K562 (cell line): ENCODE data around the gene DEFB113. TPM values are rescaled to one million over a fixed set of nuclear protein-coding genes. Genes with fewer than 3 reads are reported as not detected.

Source experiments
- BCOR ChIP-seq: fragments of 450-650 bp; IDR thresholded peaks from 2 replicates; pipeline ENCODE4 v1.6.1; 2016
- CC2D1A ChIP-seq: fragments of 450-650 bp; IDR thresholded peaks from 2 replicates; pipeline ENCODE4 v1.6.1; 2017; ENCODE audit warnings: mild to moderate bottlenecking
- EHMT2 ChIP-seq: fragments of 450-650 bp; IDR thresholded peaks from 2 replicates; pipeline ENCODE4 v1.6.1; 2018; ENCODE audit warnings: antibody characterized with exemption
- ETS2 ChIP-seq: IDR thresholded peaks from 2 replicates; pipeline ENCODE4 v1.6.1; 2016; ENCODE audit warnings: borderline replicate concordance, missing genetic modification characterization, mild to moderate bottlenecking, moderate library complexity, missing compliant biosample characterization; ENCODE audit not compliant: poor library complexity, severe bottlenecking
- HDAC1 ChIP-seq, 2 experiments: fragments of 450-650 bp; IDR thresholded peaks; 2 replicates each; pipeline ENCODE4 v1.6.1; 2016 to 2017; ENCODE audit warnings: inconsistent platforms in 1 of 2, mild to moderate bottlenecking in 1 of 2, moderate library complexity in 1 of 2
- HIVEP1 ChIP-seq: fragments of 250-450 bp; sonication (Bioruptor Pico); IDR thresholded peaks from 2 replicates; pipeline ENCODE4 v1.4.0; 2020; ENCODE audit warnings: mild to moderate bottlenecking
- IRF2 ChIP-seq: sonication (generic); formaldehyde crosslinking; IDR thresholded peaks from 2 replicates; pipeline ENCODE4 v1.8.1; 2022; ENCODE audit warnings: mild to moderate bottlenecking, missing genetic modification reagents
- KLF10 ChIP-seq: fragments of 250-450 bp; sonication (Bioruptor Pico); IDR thresholded peaks from 2 replicates; pipeline ENCODE4 v1.6.1; 2021; ENCODE audit warnings: matching md5 sums
- L3MBTL2 ChIP-seq: fragments of 450-650 bp; IDR thresholded peaks from 2 replicates; pipeline ENCODE4 v1.6.1; 2016; ENCODE audit warnings: mild to moderate bottlenecking, moderate library complexity
- NFATC3 ChIP-seq: fragments of 450-650 bp; IDR thresholded peaks from 2 replicates; pipeline ENCODE4 v1.6.1; 2017; ENCODE audit warnings: mild to moderate bottlenecking
- POLR2H ChIP-seq: IDR thresholded peaks from 2 replicates; pipeline ENCODE4 v1.6.1; 2016; ENCODE audit warnings: missing genetic modification characterization, low read depth, mild to moderate bottlenecking, control low read depth, missing compliant biosample characterization, moderate library complexity
- POLR3A ChIP-seq: IDR thresholded peaks from 2 replicates; pipeline ENCODE4 v1.6.1; 2011; ENCODE audit warnings: borderline replicate concordance, mild to moderate bottlenecking, moderate library complexity; ENCODE audit not compliant: insufficient read length, insufficient read depth; ENCODE audit errors: extremely low read depth
- PTBP1 ChIP-seq: fragments of 200-400 bp; formaldehyde crosslinking; IDR thresholded peaks from 2 replicates; pipeline ENCODE4 v1.6.1; 2017; ENCODE audit warnings: low read depth, low read length
- RBM22 ChIP-seq: fragments of 200-400 bp; formaldehyde crosslinking; IDR thresholded peaks from 2 replicates; pipeline ENCODE4 v1.6.1; 2018; ENCODE audit warnings: low read length, low read depth; ENCODE audit not compliant: poor library complexity, severe bottlenecking
- SIN3B ChIP-seq: fragments of 450-650 bp; IDR thresholded peaks from 2 replicates; pipeline ENCODE4 v1.6.1; 2017; ENCODE audit warnings: low read depth, mild to moderate bottlenecking, moderate library complexity
- SMAD2 ChIP-seq: fragments of 150-350 bp; IDR thresholded peaks from 2 replicates; pipeline ENCODE4 v1.6.1; 2014; ENCODE audit warnings: low read depth, mild to moderate bottlenecking, low read length
- SOX6 ChIP-seq: fragments of 450-650 bp; IDR thresholded peaks from 2 replicates; pipeline ENCODE4 v1.6.1; 2014; ENCODE audit warnings: mild to moderate bottlenecking
- SPI1 ChIP-seq: IDR thresholded peaks from 2 replicates; pipeline ENCODE4 v1.6.1; 2011; ENCODE audit warnings: low read depth, low read length, control low read depth, borderline replicate concordance
- SRSF1 ChIP-seq: fragments of 200-400 bp; formaldehyde crosslinking; IDR thresholded peaks from 2 replicates; pipeline ENCODE4 v1.6.1; 2017; ENCODE audit warnings: mild to moderate bottlenecking, low read depth, low read length, moderate library complexity
- STAT6 ChIP-seq: sonication (generic); formaldehyde crosslinking; IDR thresholded peaks from 2 replicates; pipeline ENCODE4 v1.8.1; 2023; ENCODE audit warnings: mild to moderate bottlenecking, missing genetic modification reagents
- ZBTB33 ChIP-seq: sonication (generic); formaldehyde crosslinking; IDR thresholded peaks from 2 replicates; pipeline ENCODE4 v1.8.1; 2023; ENCODE audit warnings: mild to moderate bottlenecking, missing genetic modification reagents
- ZNF143 ChIP-seq: sonication (generic); formaldehyde crosslinking; IDR thresholded peaks from 2 replicates; pipeline ENCODE4 v1.9.0; 2022; ENCODE audit warnings: mild to moderate bottlenecking, missing genetic modification reagents
- ZNF239 ChIP-seq: fragments of 250-450 bp; sonication (Bioruptor Pico); IDR thresholded peaks from 2 replicates; pipeline ENCODE4 v1.4.0; 2020; ENCODE audit warnings: mild to moderate bottlenecking
- ZNF324 ChIP-seq: fragments of 250-450 bp; sonication (Bioruptor Pico); IDR thresholded peaks from 2 replicates; pipeline ENCODE4 v1.4.0; 2020; ENCODE audit warnings: mild to moderate bottlenecking
- ZNF830 ChIP-seq: fragments of 250-450 bp; sonication (Bioruptor Pico); IDR thresholded peaks from 2 replicates; pipeline ENCODE4 v1.5.0; 2021; ENCODE audit warnings: mild to moderate bottlenecking
- polyA plus RNA-seq, 8 experiments: library from polyadenylated mRNA; depleted of rRNA in 4 of 8; stranded (reverse) in 5 of 8; unstranded in 3 of 8; fragments of >200 nt; fragmentation: Nextera tagmentation in 2 of 8; fragmentation: Illumina TruSeq in 1 of 8; extraction: Ambion mirVana in 2 of 8; extraction: Trizol in 1 of 8; gene quantifications; 2 replicates each; pipeline versions ENCODE4 v1.2.1 to v1.2.3, GENCODE V29; 2011 to 2014; ENCODE audit warnings: inconsistent platforms in 1 of 8, missing spikeins in 1 of 8
- total RNA-seq, 7 experiments: library from RNA; depleted of rRNA in 6 of 7; stranded (reverse); fragments of >200 nt in 6 of 7; fragmentation: Illumina TruSeq in 2 of 7; extraction: Trizol in 2 of 7; gene quantifications; 2 replicates each; pipeline versions ENCODE4 v1.2.1 to v1.2.3, GENCODE V29; 2011 to 2021; ENCODE audit warnings: low replicate concordance in 1 of 7

The DEFB113 gene
- total and polyA plus RNA-seq, 9 of the 15 experiments (the other 6 are each of a cell fraction or from before 2014, with no cell fraction given): not detected

GRCh38 chr6:49939993-49940498, 29.4 kb downstream of the DEFB113 start (continued):
- TF ChIP-seq ZBTB33 (CRISPR knock-in tag) (no peak), HIVEP1 (CRISPR knock-in tag) (no peak), L3MBTL2 (peak; percentile 30; the same call in 1 of the 2 replicates), SRSF1 (no peak), POLR2H (tag) (no peak), BCOR (no peak), PTBP1 (no peak), ZNF324 (CRISPR knock-in tag) (no peak), SMAD2 (no peak), RBM22 (no peak), KLF10 (CRISPR knock-in tag) (no peak), POLR3A (no peak), ETS2 (tag) (no peak), IRF2 (no peak), SPI1 (no peak), EHMT2 (peak; percentile 60), SOX6 (peak; percentile 85), ZNF830 (no peak), ZNF143 (CRISPR knock-in tag) (no peak), HDAC1 (IDR thresholded peaks at IDR 0.05) (peak in 1 of 2 experiments; percentile 92; a peak in 2 of 4 replicates), CC2D1A (no peak), ZNF239 (CRISPR knock-in tag) (no peak), SIN3B (no peak), STAT6 (0 out of 2 replicates have a peak, but pooled peaks have one; percentile 38), NFATC3 (peak; percentile 22; the same call in 1 of the 2 replicates)
